Uterus (tissue), 2 donors: ENCODE data around the gene ESPN.

ENCODE experiments used
- CTCF ChIP-seq, 4 experiments: fragments of 200-600 bp in 2 of 4; fragments of 450-650 bp in 2 of 4; sonication (generic) in 2 of 4; IDR thresholded peaks; one replicate each; pipeline ENCODE4 v1.5.1; 2016 to 2019; ENCODE audit warnings: antibody characterized with exemption in 4 of 4, mild to moderate bottlenecking in 2 of 4, moderate library complexity in 1 of 4
- POLR2A ChIP-seq, 2 donors: fragments of 450-650 bp; IDR thresholded peaks; one replicate each; pipeline ENCODE4 v1.6.1; 2016; ENCODE audit warnings: antibody characterized with exemption in 2 of 2, mild to moderate bottlenecking in 1 of 2, moderate library complexity in 1 of 2

DNA sequence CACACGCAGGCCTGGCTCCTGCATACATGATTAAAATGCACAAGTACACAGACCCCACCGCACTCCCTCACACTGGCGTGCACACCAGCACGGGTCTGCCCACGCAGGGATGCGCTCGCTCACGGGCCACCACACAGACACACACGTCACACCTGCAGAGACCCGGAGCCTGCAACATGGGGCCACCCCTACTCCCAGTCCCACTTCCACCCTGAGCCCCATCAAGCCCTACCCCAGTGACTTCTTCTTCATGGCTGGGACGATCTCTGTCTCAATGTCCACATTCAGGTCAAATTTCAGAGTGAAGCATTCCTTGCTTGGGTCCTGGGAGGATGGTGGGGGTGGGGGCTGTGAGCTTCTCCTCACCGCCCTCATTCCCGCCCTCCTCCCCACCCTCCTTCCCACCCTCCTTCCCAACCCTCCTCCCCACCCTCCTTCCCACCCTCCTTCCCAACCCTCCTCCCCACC is 50.3 kb downstream of the ESPN start:
- no peak for TF ChIP-seq CTCF (IDR thresholded peaks at IDR 0.05)
- no peak for TF ChIP-seq POLR2A (IDR thresholded peaks at IDR 0.05)
